Neural cell (in vitro differentiated cells): ENCODE data around the gene RNF32.

ENCODE experiments used
- CTCF ChIP-seq: fragments of 450-650 bp; IDR thresholded peaks from 2 replicates; pipeline ENCODE4 v1.5.1; 2014; ENCODE audit warnings: antibody characterized with exemption, mild to moderate bottlenecking, moderate library complexity; ENCODE audit not compliant: poor library complexity, severe bottlenecking
- EP300 ChIP-seq: fragments of 450-650 bp; conservative IDR thresholded peaks from 2 replicates; pipeline ENCODE4 v1.6.1; 2014; ENCODE audit warnings: antibody characterized with exemption, mild to moderate bottlenecking, moderate library complexity; ENCODE audit not compliant: poor library complexity, severe bottlenecking
- EZH2 ChIP-seq: fragments of 200-600, 300-800 bp; shearing (Covaris generic), sonication (generic); IDR thresholded peaks from 2 replicates; pipeline ENCODE4 v1.6.1; 2014; ENCODE audit warnings: antibody characterized with exemption, low read length, borderline replicate concordance, mild to moderate bottlenecking; ENCODE audit not compliant: insufficient read depth, poor library complexity, severe bottlenecking
- MXI1 ChIP-seq: fragments of 450-650 bp; conservative IDR thresholded peaks from 2 replicates; pipeline ENCODE4 v1.6.1; 2014; ENCODE audit warnings: antibody characterized with exemption, mild to moderate bottlenecking; ENCODE audit not compliant: poor library complexity, severe bottlenecking
- POLR2AphosphoS5 ChIP-seq: IDR thresholded peaks from 2 replicates; pipeline ENCODE4 v1.6.1; 2012
- TAF1 ChIP-seq: IDR thresholded peaks from 2 replicates; pipeline ENCODE4 v1.6.1; 2012; ENCODE audit warnings: low read depth

- TF ChIP-seq TAF1 (no peak), CTCF (no peak), EP300 (no peak), MXI1 (no peak), POLR2AphosphoS5 (no peak), EZH2 (no peak)
Measured at GRCh38 chr7:156639426-156640256, 933 bp upstream of the RNF32 start.
